Endothelial cell of umbilical vein (primary cell): Measurements from ENCODE around the gene CCDC69. TPM values are rescaled to one million over a fixed set of nuclear protein-coding genes. Genes with fewer than 3 reads are reported as not detected.

Experiments used
- BruUV-seq: library from RNA; stranded (reverse); fragments of 400-500 nt; replicated peaks from 2 replicates; lab custom pipeline; 2021; lab: Mats Ljungman, UMichigan
- CTCF ChIA-PET: fragments of 300-600, 350-600 bp; sonication (Branson Sonifier 250); formaldehyde crosslinking; loops from one replicate; lab custom pipeline; 2021; ENCODE audit warnings: antibody characterized with exemption, inconsistent platforms; lab: Charles Lee
- POLR2A ChIA-PET: fragments of 300-600, 350-600 bp; sonication (Branson Sonifier 250); formaldehyde crosslinking; loops from one replicate; lab custom pipeline; 2021; ENCODE audit warnings: antibody characterized with exemption, inconsistent platforms; lab: Charles Lee
- DNase-seq: peaks from one replicate; pipeline ENCODE4 v3.0.0-alpha.2; 2011; ENCODE audit warnings: low read depth, low spot score
- FAIRE-seq: peaks from 2 replicates; lab custom pipeline; 2011; peaks lifted over from hg19 to GRCh38; lab: Jason Lieb, UNC
- H2AFZ ChIP-seq: 2 replicates; pipeline ENCODE4 v1.6.0; 2012; ENCODE audit warnings: low read depth, low read length, control low read depth, inconsistent platforms
- H3K27ac ChIP-seq: 2 replicates; pipeline ENCODE4 v1.5.1; 2011; ENCODE audit warnings: low read depth, mild to moderate bottlenecking, control low read depth, low read length, moderate library complexity; ENCODE audit not compliant: insufficient read depth
- H3K27me3 ChIP-seq, 2 experiments: 2 replicates each; pipeline versions ENCODE4 v1.6.0 to v1.6.1; 2011; ENCODE audit warnings: low read length in 2 of 2, mixed read lengths in 1 of 2; ENCODE audit not compliant: control insufficient read depth in 2 of 2, insufficient read depth in 2 of 2
- H3K36me3 ChIP-seq, 2 experiments: 2 replicates in 1 of 2; 3 replicates in 1 of 2; pipeline ENCODE4 v1.5.1; 2011; ENCODE audit warnings: low read length in 2 of 2, mild to moderate bottlenecking in 1 of 2, moderate library complexity in 1 of 2; ENCODE audit not compliant: control insufficient read depth in 2 of 2, insufficient read depth in 2 of 2; ENCODE audit errors: extremely low read depth in 1 of 2
- H3K4me1 ChIP-seq: 3 replicates; pipeline ENCODE4 v1.5.1; 2011; ENCODE audit warnings: mild to moderate bottlenecking, low read length; ENCODE audit not compliant: control insufficient read depth, insufficient read depth; ENCODE audit errors: extremely low read depth
- H3K4me2 ChIP-seq: 2 replicates; pipeline ENCODE4 v1.6.1; 2011; ENCODE audit warnings: low read length, control low read depth, mixed read lengths; ENCODE audit not compliant: insufficient read depth
- H3K4me3 ChIP-seq, 3 experiments: fragments of 200-600 bp in 1 of 3; sonication (generic), shearing (Covaris generic) in 1 of 3; replicated peaks in 1 of 3; 2 replicates each; pipeline ENCODE4 v1.5.1; 2011 to 2016; ENCODE audit warnings: control low read depth in 3 of 3, low read length in 3 of 3, mild to moderate bottlenecking in 2 of 3, inconsistent platforms in 1 of 3, low read depth in 1 of 3, moderate library complexity in 1 of 3; ENCODE audit not compliant: insufficient read depth in 1 of 3
- H3K79me2 ChIP-seq: 2 replicates; pipeline ENCODE4 v1.6.0; 2012; ENCODE audit warnings: low read length, inconsistent platforms; ENCODE audit not compliant: control insufficient read depth, insufficient read depth
- H3K9ac ChIP-seq: replicated peaks from 2 replicates; pipeline ENCODE3; 2011; ENCODE audit warnings: low read length, control low read depth; ENCODE audit not compliant: insufficient read depth; ENCODE audit errors: extremely low read depth
- H3K9me1 ChIP-seq: replicated peaks from 3 replicates; pipeline ENCODE4 v1.6.0; 2011; ENCODE audit warnings: mild to moderate bottlenecking, low read length; ENCODE audit not compliant: control insufficient read depth, insufficient read depth; ENCODE audit errors: extremely low read depth
- H3K9me3 ChIP-seq: replicated peaks from 2 replicates; pipeline ENCODE4 v1.5.1; 2012; ENCODE audit warnings: low read length, inconsistent platforms; ENCODE audit not compliant: control insufficient read depth, insufficient read depth
- H4K20me1 ChIP-seq: replicated peaks from 2 replicates; pipeline ENCODE3; 2011; ENCODE audit warnings: mild to moderate bottlenecking, low read length; ENCODE audit not compliant: control insufficient read depth, insufficient read depth; ENCODE audit errors: extremely low read depth
- EZH2 ChIP-seq: IDR thresholded peaks from 2 replicates; pipeline ENCODE4 v1.6.1; 2012; ENCODE audit warnings: borderline replicate concordance, low read depth, mild to moderate bottlenecking, moderate library complexity, low read length, inconsistent platforms; ENCODE audit not compliant: severe bottlenecking
- FOS ChIP-seq: IDR thresholded peaks from 2 replicates; pipeline ENCODE4 v1.6.1; 2011; ENCODE audit warnings: mild to moderate bottlenecking, low read length, moderate library complexity, borderline replicate concordance; ENCODE audit not compliant: insufficient read depth
- GATA2 ChIP-seq: IDR thresholded peaks from 2 replicates; pipeline ENCODE4 v1.7.0; 2011; ENCODE audit warnings: low read depth, mild to moderate bottlenecking, moderate library complexity, mixed read lengths, low read length; ENCODE audit not compliant: insufficient read length, insufficient read depth
- JUN ChIP-seq: IDR thresholded peaks from 2 replicates; pipeline ENCODE4 v1.6.1; 2011; ENCODE audit warnings: borderline replicate concordance, low read depth; ENCODE audit not compliant: insufficient read length, insufficient read depth
- MAX ChIP-seq: IDR thresholded peaks from 2 replicates; pipeline ENCODE4 v1.6.1; 2011; ENCODE audit not compliant: insufficient read depth, insufficient read length
- MYC ChIP-seq: IDR thresholded peaks from one replicate; pipeline ENCODE4 v1.6.1; 2011; ENCODE audit warnings: mild to moderate bottlenecking, low read depth, low read length
- POLR2A ChIP-seq: IDR thresholded peaks from 2 replicates; pipeline ENCODE4 v1.6.1; 2012; ENCODE audit warnings: low read depth, mild to moderate bottlenecking, control low read depth, low read length
- POLR2AphosphoS5 ChIP-seq: IDR thresholded peaks from 2 replicates; pipeline ENCODE4 v1.6.1; 2012; ENCODE audit warnings: low read depth, mild to moderate bottlenecking, control low read depth, low read length, moderate library complexity; ENCODE audit not compliant: insufficient read depth
- dilution Hi-C: fragments of 300-500 bp; cut with MboI; formaldehyde crosslinking; loops from one replicate; pipeline ENCODE4 v1.15.0; 2019; ENCODE audit warnings: low sequenced_read_pairs; ENCODE audit not compliant: extremely low pct_ligation_motif_present
- intact Hi-C: fragments of 100-400 bp; cut with micrococcal nuclease; formaldehyde crosslinking; loops from one replicate; pipeline ENCODE4 v1.10.0; 2022
- polyA plus RNA-seq, 4 experiments: library from polyadenylated mRNA; depleted of rRNA in 3 of 4; stranded (reverse) in 3 of 4; unstranded in 1 of 4; fragments of >200 nt; gene quantifications; 2 replicates each; pipeline versions ENCODE4 v1.2.1 to v1.2.3, GENCODE V29; 2011 to 2012; ENCODE audit warnings: missing spikeins in 1 of 4
- total RNA-seq: library from RNA; stranded (reverse); gene quantifications from 2 replicates; pipeline ENCODE4 v1.2.3, GENCODE V29; 2021
- TF ChIP-seq, protein P1 (sequence below), 2 donors: IDR thresholded peaks; 1 replicate in 1 of 2; 2 replicates in 1 of 2; pipeline ENCODE4 v1.5.1; 2011; ENCODE audit warnings: low read length in 2 of 2, mild to moderate bottlenecking in 2 of 2, moderate library complexity in 2 of 2, control low read depth in 1 of 2, inconsistent platforms in 1 of 2, low read depth in 1 of 2; ENCODE audit not compliant: insufficient read depth in 1 of 2; ENCODE audit errors: extremely low read depth in 1 of 2

The CCDC69 gene
- total and polyA plus RNA-seq, 2 donors (not counting 3 experiments of a cell fraction or from before 2014, with no cell fraction given), result 4.1 to 4.5 TPM

DNA sequence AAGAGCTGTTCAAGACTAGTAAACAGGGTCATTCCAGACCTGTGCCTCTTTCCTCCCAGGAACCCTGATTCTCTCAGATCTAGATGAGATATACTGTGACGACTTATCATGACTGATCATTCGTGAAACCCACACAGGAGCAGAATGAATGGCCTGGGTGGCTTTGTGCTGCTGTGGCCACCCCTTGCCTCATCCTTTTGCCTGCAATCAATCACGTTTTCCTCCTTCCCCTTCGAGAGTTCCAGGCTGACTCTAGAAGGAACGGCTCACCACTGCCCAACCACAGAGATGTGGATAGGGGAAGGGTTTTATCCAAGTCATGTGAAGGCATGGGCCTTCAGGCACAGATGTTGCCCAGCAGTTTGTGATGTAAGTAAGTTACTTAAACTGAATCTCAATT lies 72.1 kb downstream of the CCDC69 start:
- BruUV-seq, result no TSS peak
- POLR2A ChIA-PET, result no interaction called here

GRCh38 chr5:151151263-151151660 lies 72.6 kb downstream of the CCDC69 start:
- Histone ChIP-seq H4K20me1 (peaks cover 8% of the 10 kb centered on the region), H3K27ac (no peak overlapping the region), H3K36me3 (peaks cover 10 to 11% of the 10 kb centered on the region in 2 experiments), H3K79me2 (peaks cover 69% of the 10 kb centered on the region), H3K9me3 (no peaks in the 10 kb centered on the region), H2AFZ (no peak overlapping the region), H3K4me1 (peaks cover 29% of the 10 kb centered on the region), H3K9ac (no peak overlapping the region), H3K4me3 (no peak overlapping the region), H3K9me1 (no peaks in the 10 kb centered on the region), H3K27me3 (no peaks in the 10 kb centered on the region), H3K4me2 (no peak overlapping the region)
- TF ChIP-seq POLR2A, result no peak
- no peak for TF ChIP-seq POLR2AphosphoS5
- TF ChIP-seq FOS, result no peak
- TF ChIP-seq, protein P1, sequence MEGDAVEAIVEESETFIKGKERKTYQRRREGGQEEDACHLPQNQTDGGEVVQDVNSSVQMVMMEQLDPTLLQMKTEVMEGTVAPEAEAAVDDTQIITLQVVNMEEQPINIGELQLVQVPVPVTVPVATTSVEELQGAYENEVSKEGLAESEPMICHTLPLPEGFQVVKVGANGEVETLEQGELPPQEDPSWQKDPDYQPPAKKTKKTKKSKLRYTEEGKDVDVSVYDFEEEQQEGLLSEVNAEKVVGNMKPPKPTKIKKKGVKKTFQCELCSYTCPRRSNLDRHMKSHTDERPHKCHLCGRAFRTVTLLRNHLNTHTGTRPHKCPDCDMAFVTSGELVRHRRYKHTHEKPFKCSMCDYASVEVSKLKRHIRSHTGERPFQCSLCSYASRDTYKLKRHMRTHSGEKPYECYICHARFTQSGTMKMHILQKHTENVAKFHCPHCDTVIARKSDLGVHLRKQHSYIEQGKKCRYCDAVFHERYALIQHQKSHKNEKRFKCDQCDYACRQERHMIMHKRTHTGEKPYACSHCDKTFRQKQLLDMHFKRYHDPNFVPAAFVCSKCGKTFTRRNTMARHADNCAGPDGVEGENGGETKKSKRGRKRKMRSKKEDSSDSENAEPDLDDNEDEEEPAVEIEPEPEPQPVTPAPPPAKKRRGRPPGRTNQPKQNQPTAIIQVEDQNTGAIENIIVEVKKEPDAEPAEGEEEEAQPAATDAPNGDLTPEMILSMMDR (IDR thresholded peaks at IDR 0.05; ENCODE audit: extremely low read depth in 1 of 2, insufficient read depth in 1 of 2, low read depth in 1 of 2, low read length in 2 of 2), result no peak
- TF ChIP-seq MYC, result no peak
- TF ChIP-seq MAX, result no peak
- no peak for TF ChIP-seq JUN
- TF ChIP-seq EZH2, result no peak
- TF ChIP-seq GATA2, result no peak
- no TSS peak for BruUV-seq
- ChIA-PET POLR2A (no interaction called here), CTCF (interaction anchor here (1.4 to 4.4 kb wide), 5 partner anchors 10 to 99 kb away, joined by 4 to 32 read pairs (median 8); no protein-coding TSS in a partner anchor)
- DNase-seq, result no peak
- intact Hi-C loops, result no loop called here
- dilution Hi-C loops, result no loop called here
- no peak for FAIRE-seq

More for the DNA sequence above, 72.1 kb downstream of the CCDC69 start:
- Histone ChIP-seq H2AFZ (no peak overlapping the region), H3K9me1 (no peaks in the 10 kb centered on the region), H4K20me1 (peaks cover 6% of the 10 kb centered on the region), H3K27ac (no peak overlapping the region), H3K79me2 (peaks cover 71% of the 10 kb centered on the region), H3K4me1 (peaks cover 31% of the 10 kb centered on the region), H3K9me3 (no peaks in the 10 kb centered on the region), H3K36me3 (peaks cover 6 to 9% of the 10 kb centered on the region in 2 experiments), H3K4me3 (no peak overlapping the region), H3K4me2 (no peak overlapping the region), H3K9ac (no peak overlapping the region), H3K27me3 (no peaks in the 10 kb centered on the region)
- CTCF ChIA-PET, result interaction anchor here (4.4 kb wide), 1 partner anchor 13 kb away, joined by 32 read pairs; no protein-coding TSS in a partner anchor
- dilution Hi-C loops, result no loop called here
- no peak for DNase-seq
- FAIRE-seq, result no peak
- no peak for TF ChIP-seq EZH2
- TF ChIP-seq FOS, result no peak
- no peak for TF ChIP-seq MYC
- TF ChIP-seq, protein P1 (IDR thresholded peaks at IDR 0.05; ENCODE audit: extremely low read depth in 1 of 2, insufficient read depth in 1 of 2, low read depth in 1 of 2, low read length in 2 of 2), result no peak
- intact Hi-C loops, result no loop called here
